Measurements from ENCODE around the gene EEF2.
A peak's percentile ranks its signal among the peaks of the same experiment; 100 is the strongest.
"Not testable (repeated sequence)": the region's sequence is repeated elsewhere in the genome, so short reads cannot be mapped to it uniquely, and the experiment has no call there.

Gene EEF2

DNA sequence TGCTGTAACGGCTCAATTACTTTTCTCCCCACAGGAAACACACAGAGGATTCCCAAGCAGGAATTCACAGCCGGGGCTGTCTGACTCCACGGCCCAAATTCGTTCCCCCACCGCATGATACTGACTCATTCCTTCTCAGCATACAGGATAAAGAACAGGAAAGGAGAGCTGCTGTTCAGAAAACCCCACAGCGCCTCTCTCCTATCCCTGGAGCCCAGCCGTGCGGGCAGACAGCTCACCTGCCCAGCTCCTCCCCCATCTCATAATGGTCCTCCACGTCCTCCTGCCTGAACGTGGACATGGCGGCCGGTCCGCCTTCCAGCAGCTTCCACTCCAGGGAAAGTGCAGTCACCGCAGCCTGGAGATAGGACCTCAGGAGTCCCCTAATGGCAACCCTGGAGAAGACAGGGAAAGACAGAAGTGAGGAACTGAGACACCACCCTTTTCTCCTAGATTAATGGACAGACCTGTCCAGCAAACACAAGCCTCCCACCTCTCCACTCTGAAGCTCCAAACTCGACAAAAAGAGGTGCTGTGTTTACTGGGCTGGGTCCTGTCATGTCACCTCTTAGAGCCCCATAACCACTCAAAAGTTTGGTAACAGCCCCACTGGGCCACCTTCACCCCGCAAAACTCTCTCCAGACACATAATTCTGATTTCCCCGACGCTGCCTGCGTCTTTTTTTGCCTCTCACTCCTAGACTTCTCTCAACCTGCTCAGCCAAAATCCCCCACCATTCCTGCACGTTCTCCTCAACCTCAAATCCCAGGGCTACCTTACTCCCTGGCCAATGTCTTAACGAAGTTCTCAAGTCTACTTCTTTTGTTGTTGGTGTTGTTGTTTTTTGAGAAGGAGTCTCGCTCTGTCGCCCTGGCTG lies 15.6 kb downstream of the EEF2 start:
- peaks cover 24 to 33% (median 29%) of the 10 kb centered on the region in 10 experiments for H3K4me1 ChIP-seq
- peak overlapping the region; percentile 86 to 99 (median 97) for H3K4me3 ChIP-seq
- no peak for TF ChIP-seq Cebpa-rat (IDR thresholded peaks at IDR 0.05)
- peak overlapping the region; percentile 87 to 96 (median 94) for H3K9ac ChIP-seq
- H3K36me3 ChIP-seq: peaks cover 46 to 56% (median 51%) of the 10 kb centered on the region in 11 experiments
- peak overlapping the region; percentile 87 to 99 (median 95) for H3K4me2 ChIP-seq
- H4K20me1 ChIP-seq: peaks cover 51 to 81% (median 76%) of the 10 kb centered on the region in 11 experiments
- no peaks in the 10 kb centered on the region for H3K27me3 ChIP-seq
- H3K27ac ChIP-seq: peak overlapping the region in 10 of 11 experiments; percentile 80 to 86 (median 86); a peak in 21 of 22 replicates
- no peaks in the 10 kb centered on the region for H3K9me3 ChIP-seq (replicated peaks in 1 of 11)

DNA sequence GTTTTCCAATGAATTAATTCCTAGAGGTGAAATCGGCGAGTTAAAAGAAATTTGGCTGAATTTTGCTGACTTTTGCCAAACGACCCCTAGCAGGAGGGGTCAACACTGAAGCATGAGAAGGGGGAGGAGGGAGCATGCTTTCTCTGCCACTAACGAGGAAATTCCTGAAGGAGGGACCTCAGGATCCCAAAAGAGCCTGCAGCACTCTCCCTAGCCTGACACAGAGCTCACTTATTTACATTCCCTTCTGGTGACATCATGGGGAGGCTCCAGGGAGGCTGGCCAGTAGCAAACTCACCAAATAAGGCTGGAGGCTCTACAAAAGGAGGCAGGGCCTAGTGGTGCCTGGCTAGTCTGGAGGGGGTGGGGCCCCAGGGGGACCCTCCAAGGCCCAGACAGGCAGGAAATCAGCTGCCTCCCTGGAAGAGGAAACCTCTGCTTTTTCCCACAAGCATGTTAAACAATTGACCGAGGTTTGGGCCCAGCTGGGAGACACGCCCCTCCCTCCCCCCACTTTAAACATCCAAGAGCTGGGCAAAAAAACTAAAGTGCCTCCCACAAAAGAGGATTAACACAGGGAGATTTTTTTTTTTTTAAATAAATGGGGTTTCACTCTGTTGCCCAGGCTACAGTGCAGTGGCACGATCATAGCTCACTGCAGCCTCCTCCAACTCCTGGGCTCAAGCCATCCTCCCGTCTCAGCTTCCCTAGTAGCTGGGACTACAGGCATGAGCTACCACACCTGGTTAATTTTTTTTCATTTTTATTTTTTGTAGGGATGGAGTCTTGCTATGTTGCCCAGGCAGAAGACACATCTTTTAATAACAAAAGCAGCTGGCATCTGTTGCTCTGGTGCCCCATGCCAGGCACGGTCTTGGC lies 16.5 kb downstream of the EEF2 start:
- H3K4me3 ChIP-seq: peak overlapping the region; percentile 86 to 99 (median 97); a peak in 12 of 20 replicates
- H3K4me1 ChIP-seq: peaks cover 24 to 33% (median 29%) of the 10 kb centered on the region in 10 experiments
- H3K36me3 ChIP-seq: peaks cover 52 to 64% (median 58%) of the 10 kb centered on the region in 11 experiments
- H3K4me2 ChIP-seq: peak overlapping the region; percentile 87 to 99 (median 95)
- no peaks in the 10 kb centered on the region for H3K27me3 ChIP-seq
- no peaks in the 10 kb centered on the region for H3K9me3 ChIP-seq (replicated peaks in 1 of 11)
- H4K20me1 ChIP-seq: peaks cover 53 to 85% (median 79%) of the 10 kb centered on the region in 11 experiments
- peak overlapping the region in 10 of 11 experiments; percentile 9 to 86 (median 84); a peak in 17 of 22 replicates for H3K27ac ChIP-seq
- peak overlapping the region; percentile 87 to 96 (median 94); a peak in 20 of 22 replicates for H3K9ac ChIP-seq
- TF ChIP-seq Cebpa-rat (IDR thresholded peaks at IDR 0.05): no peak

GRCh38 chr19:3967983-3968382 lies 17.3 kb downstream of the EEF2 start:
- H3K9me3 ChIP-seq (replicated peaks in 1 of 11); H3K27me3 ChIP-seq; H3K4me3 ChIP-seq: not testable (repeated sequence)
- Histone ChIP-seq H4K20me1 (peaks cover 56 to 93% (median 87%) of the 10 kb centered on the region in 11 experiments), H3K4me1 (peaks cover 24 to 33% (median 29%) of the 10 kb centered on the region in 10 experiments), H3K9ac (peak overlapping the region in 5 of 11 experiments; percentile 1 to 96 (median 94); a peak in 5 of 22 replicates), H3K36me3 (peaks cover 60 to 72% (median 66%) of the 10 kb centered on the region in 11 experiments), H3K4me2 (peak overlapping the region in 4 of 11 experiments; percentile 87 to 99 (median 95); a peak in 4 of 22 replicates), H3K27ac (peak overlapping the region in 3 of 11 experiments; percentile 80 to 86 (median 85); a peak in 2 of 22 replicates)

DNA sequence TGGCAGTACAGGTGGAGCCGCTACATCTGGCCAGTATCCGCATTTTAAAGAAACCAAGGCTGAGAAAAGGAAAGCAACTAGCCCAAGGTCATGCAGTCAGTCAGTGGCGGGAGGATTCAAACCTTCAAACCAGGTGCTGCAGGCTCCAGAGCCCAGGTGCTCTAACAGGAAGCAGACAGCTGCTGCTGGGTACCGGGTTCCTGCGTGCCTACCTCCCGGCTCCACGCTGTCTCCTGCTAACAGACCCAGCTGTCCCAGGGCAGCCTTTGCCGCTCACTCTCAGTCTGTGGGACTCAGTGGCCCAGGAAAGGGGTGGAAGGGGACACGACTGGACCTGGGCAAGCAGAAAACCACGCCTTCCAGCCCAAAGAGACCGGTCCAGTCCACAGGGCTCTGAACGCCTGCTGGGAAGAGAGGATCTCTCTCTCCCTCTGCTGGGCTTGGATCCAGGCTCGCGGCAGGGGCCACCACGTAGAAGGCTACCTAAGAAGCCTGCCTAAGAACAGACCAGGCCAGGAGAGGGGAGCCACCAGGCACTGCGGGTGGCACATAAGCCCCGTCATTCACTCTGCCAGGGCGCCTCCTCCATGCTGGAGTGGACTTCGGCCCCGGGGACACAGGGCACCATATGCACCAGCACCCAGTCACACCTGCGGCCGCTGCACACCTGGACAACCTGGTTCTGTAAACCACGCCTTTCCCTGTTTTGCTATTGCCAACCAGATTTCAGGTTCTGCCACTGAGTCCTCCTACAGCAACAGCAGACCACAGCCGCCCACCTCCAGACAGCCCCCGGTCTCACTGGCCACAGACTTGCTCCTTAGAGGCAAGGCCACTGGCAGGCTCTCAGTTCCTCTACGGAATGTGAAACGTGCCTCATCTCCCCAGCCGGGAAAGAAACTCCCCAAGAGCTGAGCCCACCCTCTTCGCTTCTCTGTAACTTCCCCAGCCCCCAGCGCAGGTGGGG lies 18.9 kb downstream of the EEF2 start:
- Histone ChIP-seq H4K20me1 (peaks cover 56 to 89% (median 76%) of the 10 kb centered on the region in 11 experiments), H3K9ac (peak overlapping the region in 4 of 11 experiments; percentile 7 to 19 (median 16); a peak in 5 of 22 replicates), H3K4me3 (no peak overlapping the region), H3K4me1 (peaks cover 23 to 26% (median 25%) of the 10 kb centered on the region in 10 experiments), H3K27me3 (no peaks in the 10 kb centered on the region), H3K4me2 (no peak overlapping the region), H3K36me3 (peaks cover 74 to 82% (median 78%) of the 10 kb centered on the region in 11 experiments), H3K9me3 (replicated peaks in 1 of 11) (no peaks in the 10 kb centered on the region), H3K27ac (no peak overlapping the region)
- TF ChIP-seq Cebpa-rat (IDR thresholded peaks at IDR 0.05): no peak

- Histone ChIP-seq H3K27ac (no peak overlapping the region), H3K36me3 (peaks cover 92 to 99% (median 95%) of the 10 kb centered on the region in 11 experiments), H4K20me1 (peaks cover 43 to 92% (median 64%) of the 10 kb centered on the region in 11 experiments), H3K27me3 (no peaks in the 10 kb centered on the region), H3K9ac (no peak overlapping the region), H3K4me2 (no peak overlapping the region), H3K4me3 (no peak overlapping the region), H3K4me1 (peaks cover 13 to 17% (median 15%) of the 10 kb centered on the region in 10 experiments), H3K9me3 (replicated peaks in 1 of 11) (no peaks in the 10 kb centered on the region)
- TF ChIP-seq Cebpa-rat (IDR thresholded peaks at IDR 0.05): no peak
Measured at GRCh38 chr19:3964256-3965194, 20.7 kb downstream of the EEF2 start.

- TF ChIP-seq Cebpa-rat (IDR thresholded peaks at IDR 0.05): no peak
- Histone ChIP-seq H4K20me1 (peaks cover 38 to 92% (median 62%) of the 10 kb centered on the region in 11 experiments), H3K36me3 (peaks cover 92 to 99% (median 96%) of the 10 kb centered on the region in 11 experiments)
Measured at GRCh38 chr19:3963458-3964255, 21.6 kb downstream of the EEF2 start.

More at GRCh38 chr19:3963458-3964255, 21.6 kb downstream of the EEF2 start:
- Histone ChIP-seq H3K9ac (no peak overlapping the region), H3K4me2 (no peak overlapping the region), H3K9me3 (replicated peaks in 1 of 11) (no peaks in the 10 kb centered on the region), H3K27me3 (no peaks in the 10 kb centered on the region), H3K4me1 (peaks cover 5 to 9% (median 6%) of the 10 kb centered on the region in 10 experiments), H3K27ac (no peak overlapping the region), H3K4me3 (no peak overlapping the region)

Data from BLaER1 treated with 17β-estradiol and CSF1 and Interleukin-3, amounts not matched to agents 10 nM and 100 nM (cell line).